Skin of body (tissue), 2 donors: ENCODE data around the gene MAP3K20. TPM values are rescaled to one million over a fixed set of nuclear protein-coding genes. Genes with fewer than 3 reads are reported as not detected.
"Not testable (repeated sequence)": the region's sequence is repeated elsewhere in the genome, so short reads cannot be mapped to it uniquely, and the experiment has no call there.

Source experiments
- DNase-seq: peaks from one replicate; lab custom pipeline; 2025; lab: John Stamatoyannopoulos, UW
- total RNA-seq: library from RNA; depleted of rRNA; stranded (reverse); fragments of >200 nt; gene quantifications from one replicate; pipeline ENCODE4 v1.2.3, GENCODE V29; 2014

The MAP3K20 gene
- total RNA-seq, 1 donor from 2014 or later = 60.2 TPM

- DNase-seq = no peak
Measured at GRCh38 chr2:173159791-173160463, 84.3 kb downstream of the MAP3K20 start.

GRCh38 chr2:173160618-173161017 lies 85.0 kb downstream of the MAP3K20 start:
- DNase-seq = no peak

DNA sequence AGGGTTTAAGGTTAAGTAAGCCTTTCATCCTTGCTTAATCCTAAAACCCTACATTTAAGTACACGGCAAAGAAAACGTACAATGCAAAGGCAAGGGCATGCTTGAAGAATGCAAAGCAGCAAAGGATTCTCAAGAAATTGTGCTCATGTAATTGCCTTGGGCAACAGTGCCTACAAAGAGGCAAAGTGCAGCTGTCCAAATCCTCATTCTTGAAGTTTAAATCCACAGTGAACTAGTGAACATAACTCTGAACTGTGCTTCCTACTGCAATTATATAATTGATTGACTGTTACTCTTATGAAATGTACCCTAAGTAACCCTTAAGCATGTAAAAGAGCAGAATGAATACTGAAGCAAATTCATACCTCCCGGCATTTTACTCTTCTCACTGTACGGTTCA lies 85.4 kb downstream of the MAP3K20 start:
- DNase-seq = no peak

DNA sequence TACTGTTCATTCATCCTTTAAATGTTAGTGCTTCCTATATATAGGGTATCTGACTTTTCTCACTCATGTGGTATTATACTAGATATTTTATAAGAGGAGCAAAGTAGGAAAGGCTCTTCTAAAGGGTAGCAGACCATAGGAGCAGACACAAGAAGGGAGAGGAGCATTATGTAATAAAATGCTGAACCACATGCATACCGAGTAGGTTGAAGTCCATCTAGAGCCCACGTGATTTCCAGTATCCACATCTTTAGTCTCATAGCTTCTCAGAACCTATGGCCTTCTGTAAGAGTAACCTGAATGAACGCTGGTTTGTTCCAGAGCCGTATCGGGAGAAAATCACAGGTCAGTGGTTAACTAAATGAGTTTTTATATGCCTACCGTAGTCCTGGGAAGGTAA lies 85.9 kb downstream of the MAP3K20 start:
- no peak for DNase-seq

- not testable (repeated sequence) for DNase-seq
Measured at GRCh38 chr2:173163357-173163756, 87.7 kb downstream of the MAP3K20 start.

DNA sequence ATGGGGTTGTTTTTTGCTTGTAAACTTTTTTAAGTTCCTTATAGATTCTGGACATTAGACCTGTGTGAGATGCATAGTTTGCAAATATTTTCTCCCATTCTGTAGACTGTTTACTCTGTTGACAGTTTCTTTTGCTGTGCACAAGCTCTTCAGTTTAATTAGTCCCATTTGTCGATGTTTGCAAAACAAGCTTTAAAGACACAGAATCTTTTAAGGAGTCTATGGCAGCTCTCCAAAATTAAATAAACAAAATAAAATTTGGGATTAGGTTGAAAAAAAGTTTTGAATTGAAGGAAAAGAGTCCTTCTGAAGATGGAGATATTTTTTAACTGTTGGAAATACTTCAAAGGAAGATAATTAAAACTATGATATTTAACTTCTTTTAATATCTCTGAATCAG lies 88.8 kb downstream of the MAP3K20 start:
- DNase-seq = no peak

DNA sequence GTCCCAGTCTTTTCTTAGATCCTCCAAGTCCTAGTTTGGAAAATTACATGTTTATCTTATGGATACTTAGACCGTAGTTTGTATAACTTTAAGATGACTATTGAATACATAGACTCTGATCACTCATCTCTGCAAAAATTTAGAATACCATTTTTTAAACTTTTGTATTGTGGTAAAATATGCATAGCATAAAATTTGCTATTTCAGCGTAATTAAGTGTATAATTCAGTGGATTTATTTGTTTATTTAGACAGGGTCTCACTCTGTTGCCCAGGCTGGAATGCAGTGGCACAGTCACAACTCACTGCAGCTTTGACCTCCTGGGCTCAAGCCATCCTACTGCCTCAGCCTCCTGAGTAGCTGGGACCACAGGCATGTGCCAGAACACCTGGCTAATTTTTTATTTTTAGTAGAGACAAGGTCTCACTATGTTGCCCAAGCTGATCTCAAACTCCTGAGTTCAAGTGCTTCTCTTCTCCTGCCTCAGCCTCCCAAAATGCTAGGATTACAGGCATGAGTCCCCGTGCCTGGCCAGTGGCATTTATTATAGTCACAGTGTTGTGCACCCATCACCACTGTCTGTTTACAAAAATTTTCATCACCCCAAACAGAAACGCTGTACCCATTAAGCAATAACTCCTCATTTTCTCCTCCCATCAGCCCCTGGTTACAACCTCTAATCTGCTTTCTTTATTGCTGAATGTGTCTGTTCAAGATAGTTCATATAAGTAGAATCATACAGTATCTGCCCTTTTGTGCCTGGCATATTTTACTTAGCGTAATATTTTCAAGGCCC lies 90.0 kb downstream of the MAP3K20 start:
- DNase-seq = no peak

DNA sequence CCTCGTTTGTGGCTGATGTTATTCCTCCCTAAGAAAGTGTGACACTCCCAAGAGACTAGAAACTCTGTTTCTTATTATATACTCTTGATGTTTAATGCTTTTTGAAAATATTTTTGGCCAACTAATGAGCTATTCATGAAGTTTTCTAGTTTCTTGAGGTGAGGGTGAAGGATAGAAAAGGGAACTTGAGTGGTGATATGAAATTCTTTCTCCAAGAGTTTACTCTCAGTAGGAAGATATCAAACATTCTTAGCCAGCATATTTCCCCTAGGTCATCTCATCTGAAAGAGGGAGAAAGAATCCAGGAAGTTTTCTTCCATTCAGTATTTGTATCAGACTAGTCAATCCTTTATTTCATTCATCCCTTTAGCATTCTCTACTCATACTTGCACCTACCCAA lies 95.7 kb downstream of the MAP3K20 start:
- DNase-seq = no peak

GRCh38 chr2:173171924-173172643 lies 96.4 kb downstream of the MAP3K20 start:
- no peak for DNase-seq

GRCh38 chr2:173174339-173174738 lies 98.7 kb downstream of the MAP3K20 start:
- not testable (repeated sequence) for DNase-seq

DNA sequence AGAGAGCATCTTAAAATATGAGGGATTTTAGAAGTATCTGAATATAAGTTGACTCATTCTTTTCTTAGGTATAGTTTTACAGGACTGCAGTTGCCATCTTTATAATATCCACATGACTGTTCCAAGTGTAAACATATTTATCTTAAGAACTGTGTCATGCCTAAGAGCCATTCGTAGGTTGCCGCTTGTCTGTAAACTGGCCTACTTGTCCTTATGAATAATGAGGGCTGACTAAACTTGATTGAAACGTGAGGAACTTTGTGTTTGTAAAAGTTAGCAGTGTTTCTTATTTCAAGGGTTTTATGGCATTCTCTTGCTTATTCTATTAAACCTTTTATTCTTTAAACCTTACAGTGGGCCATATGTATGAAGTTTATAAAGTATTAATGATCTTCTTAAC lies 99.6 kb downstream of the MAP3K20 start:
- no peak for DNase-seq

GRCh38 chr2:173181982-173182381 lies 106.3 kb downstream of the MAP3K20 start:
- no peak for DNase-seq

DNA sequence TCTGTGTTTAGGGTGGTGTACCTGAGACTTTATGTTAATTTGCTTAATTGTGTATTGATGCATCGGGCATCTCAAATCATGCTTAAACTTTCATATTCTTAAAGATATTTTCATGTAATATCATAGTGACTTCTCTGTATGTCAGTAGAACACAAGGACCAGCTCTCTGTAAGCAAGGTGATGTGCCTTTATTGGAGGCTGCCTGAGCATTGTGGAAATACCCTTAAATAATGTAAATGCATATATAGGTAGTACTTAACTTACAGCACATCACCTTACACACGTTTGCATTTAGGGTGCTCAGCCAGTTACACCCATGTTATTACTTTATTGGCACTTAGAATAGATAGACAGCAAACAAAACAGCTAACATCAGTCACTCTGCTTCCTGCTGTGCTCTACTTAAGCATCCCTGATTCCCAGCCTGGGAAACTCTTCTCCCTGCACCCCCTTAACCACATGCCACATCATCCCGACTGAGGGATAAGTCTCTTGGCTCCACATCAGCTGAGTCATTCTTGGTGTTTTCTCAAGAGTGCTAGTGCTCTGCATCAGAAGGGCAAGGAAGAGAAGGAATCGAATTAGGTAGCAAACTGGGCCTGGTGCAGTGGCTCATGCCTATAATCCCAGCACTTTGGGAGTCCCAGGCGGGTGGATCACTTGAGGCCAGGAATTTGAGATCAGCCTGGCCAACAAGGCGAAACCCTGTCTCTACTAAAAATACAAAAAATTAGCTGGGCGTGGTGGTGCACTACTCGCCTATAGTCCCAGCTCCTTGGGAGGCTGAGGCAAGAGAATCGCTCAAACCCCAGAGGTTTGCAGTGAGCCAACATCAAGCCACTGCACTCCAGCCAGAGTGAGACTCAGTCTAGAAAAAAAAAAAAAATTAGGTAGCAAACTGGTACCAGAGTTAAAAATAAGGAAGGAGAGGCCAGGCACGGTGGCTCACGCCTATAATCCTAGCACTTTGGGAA lies 108.7 kb downstream of the MAP3K20 start:
- no peak for DNase-seq

DNA sequence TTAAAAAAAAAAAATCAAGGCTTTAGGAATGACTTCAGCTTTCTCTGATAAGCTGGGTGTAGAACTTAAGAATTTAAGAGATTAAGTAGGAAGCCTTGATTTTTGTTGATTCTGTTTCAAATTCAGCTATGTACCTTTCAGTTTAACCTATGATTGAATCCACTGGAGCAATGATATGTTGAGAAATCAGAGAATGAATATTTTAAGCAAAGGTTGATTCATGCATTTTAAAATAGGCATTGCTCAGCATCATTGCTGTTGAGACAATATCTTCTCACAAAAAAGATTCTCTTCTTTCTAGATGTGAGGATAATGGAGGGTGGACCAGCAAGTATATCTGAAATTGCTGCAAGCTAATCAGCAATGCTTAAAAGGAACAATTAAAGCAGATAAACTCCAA lies 109.8 kb downstream of the MAP3K20 start:
- DNase-seq = no peak

- no peak for DNase-seq
Measured at GRCh38 chr2:173187941-173188788, 112.5 kb downstream of the MAP3K20 start.

DNA sequence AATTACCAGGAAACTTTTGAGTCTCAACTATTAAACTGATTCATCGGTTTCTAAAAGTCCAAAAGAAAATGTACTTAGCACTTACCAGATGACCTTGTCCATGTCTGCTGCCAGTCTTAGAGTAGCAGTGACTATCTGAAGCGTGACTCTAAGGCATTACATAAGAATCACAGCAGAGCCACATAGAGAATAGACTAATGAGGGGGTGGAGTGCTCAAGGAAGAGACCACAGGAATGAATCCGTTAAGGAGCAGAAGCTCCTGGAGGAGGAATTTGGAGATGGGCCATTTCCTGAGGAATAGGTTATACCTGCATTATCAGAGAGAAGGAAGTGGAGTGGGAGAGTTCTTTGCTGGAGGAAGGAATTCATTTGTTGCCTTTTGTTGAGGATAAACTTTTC lies 116.0 kb downstream of the MAP3K20 start:
- DNase-seq = no peak

DNA sequence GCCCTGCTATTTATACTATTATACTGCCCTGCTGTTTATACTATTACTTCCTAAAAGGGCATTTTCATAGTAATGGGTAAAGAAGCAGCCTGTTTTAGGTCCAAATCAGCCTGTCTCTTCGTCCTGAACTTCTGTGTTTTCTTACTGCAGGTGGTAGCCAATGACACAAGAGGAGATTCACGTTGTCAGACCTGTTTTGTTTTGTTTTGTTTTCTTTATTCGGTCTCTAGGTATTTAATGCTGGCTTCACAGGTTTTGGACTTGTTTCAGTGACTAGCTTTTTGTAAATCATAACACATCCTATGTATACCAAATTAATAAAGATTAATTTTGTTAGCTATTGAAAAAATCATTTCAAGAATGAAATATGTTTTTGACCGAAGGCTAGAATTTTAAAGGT lies 116.4 kb downstream of the MAP3K20 start:
- DNase-seq = no peak

DNA sequence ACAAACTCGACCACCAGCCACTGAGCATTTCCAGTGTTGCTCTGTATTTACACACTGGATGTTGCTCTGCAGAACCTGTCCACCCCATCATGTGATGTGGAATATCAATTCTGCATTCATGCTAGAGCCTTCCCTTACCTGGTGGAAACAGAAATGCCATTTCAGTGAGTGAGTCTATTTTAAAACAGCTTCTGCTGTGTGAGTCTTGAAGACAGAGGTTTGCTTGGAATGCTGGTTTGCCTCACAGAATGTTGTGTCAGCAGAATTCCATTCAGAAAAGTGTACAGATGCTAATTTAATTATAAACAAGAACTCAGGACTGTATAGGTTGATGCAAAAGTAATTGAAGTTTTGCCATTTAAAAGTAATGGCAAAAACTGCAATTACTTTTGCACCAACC lies 118.3 kb downstream of the MAP3K20 start:
- DNase-seq = no peak

DNA sequence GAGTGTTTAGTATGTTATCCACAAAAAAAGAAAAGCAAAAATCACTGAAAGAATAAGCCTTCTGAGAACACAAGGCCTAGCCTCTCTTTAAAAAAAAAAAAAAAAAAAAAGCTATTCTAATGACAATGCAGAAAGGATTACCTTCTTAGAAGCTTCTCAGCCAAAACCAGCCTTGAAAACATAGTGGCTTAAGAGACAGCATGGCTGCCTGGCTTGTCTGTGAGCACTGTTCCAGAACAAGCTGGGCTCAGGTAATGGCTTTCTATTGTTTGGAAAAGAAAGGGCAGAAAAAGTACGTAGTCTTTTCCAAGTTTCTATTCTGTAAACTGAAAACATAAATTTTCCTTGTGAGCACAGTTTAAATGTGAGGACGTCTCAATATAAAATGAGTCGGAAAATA lies 119.5 kb downstream of the MAP3K20 start:
- no peak for DNase-seq

DNA sequence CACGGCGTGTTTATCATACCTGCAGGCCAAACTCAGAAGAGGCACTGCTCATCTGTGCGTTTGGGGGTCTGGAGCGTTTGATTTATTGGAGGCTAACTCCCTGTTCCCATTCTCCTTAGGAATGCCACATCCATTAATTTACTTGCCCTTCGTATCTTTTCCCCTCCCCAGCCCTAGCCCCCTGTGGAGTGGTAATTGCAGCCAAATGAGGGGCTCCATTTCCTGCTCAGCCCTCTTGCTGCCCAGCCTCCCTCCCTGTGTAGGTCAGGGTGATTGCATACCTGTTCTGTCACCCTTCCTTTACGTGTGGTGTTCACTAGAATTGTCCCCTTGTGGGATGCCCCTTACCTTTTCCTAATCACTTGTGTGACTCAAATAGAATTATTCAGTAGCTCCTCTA lies 120.4 kb downstream of the MAP3K20 start:
- no peak for DNase-seq
